SH-SY5Y (cell line): Measurements from ENCODE around the gene MMP8.

Experiments
- GATA2 ChIP-seq: IDR thresholded peaks from 2 replicates; pipeline ENCODE4 v1.6.1; 2011; ENCODE audit warnings: mild to moderate bottlenecking, low read depth, low read length
- GATA3 ChIP-seq: IDR thresholded peaks from 2 replicates; pipeline ENCODE4 v1.6.1; 2011; ENCODE audit warnings: low read depth, mild to moderate bottlenecking, low read length, moderate library complexity

GRCh38 chr11:102669664-102670063 is 55.1 kb downstream of the MMP8 start:
- no peak for TF ChIP-seq GATA2
- TF ChIP-seq GATA3: no peak
